Measurements from ENCODE around the gene DHX35.
"Not testable (repeated sequence)": the region's sequence is repeated elsewhere in the genome, so short reads cannot be mapped to it uniquely, and the experiment has no call there.

The DHX35 gene

DNA sequence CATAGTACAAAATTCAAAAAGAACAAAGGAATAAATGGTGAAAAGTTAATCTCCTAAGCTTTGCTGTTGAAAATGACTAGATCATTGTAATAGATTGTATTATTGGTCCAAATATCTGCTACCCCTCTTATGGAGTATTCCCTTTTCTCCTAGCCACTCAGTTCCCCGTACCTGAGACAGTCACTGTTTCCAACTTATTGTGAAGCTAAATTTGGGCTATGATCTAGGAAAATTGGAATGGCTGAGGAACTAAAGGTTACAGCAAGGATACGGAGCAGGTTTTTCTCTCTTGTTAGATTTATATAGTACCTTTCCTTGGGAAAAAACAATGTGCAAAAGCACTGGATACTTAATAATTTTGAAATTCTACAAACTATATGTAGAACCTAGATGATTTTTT, 17.3 kb downstream of the DHX35 start:
- H3K27ac Mint-ChIP-seq, result no peak overlapping the region
- DNase-seq, result no peak
- H3K27me3 Mint-ChIP-seq, result no peaks in the 10 kb centered on the region
- H3K36me3 Mint-ChIP-seq (ENCODE audit: low read depth), result peaks cover 49% of the 10 kb centered on the region
- no peak overlapping the region for H3K4me3 Mint-ChIP-seq
- H3K9me3 Mint-ChIP-seq, result no peaks in the 10 kb centered on the region
- peaks cover 14% of the 10 kb centered on the region for H3K4me1 Mint-ChIP-seq (ENCODE audit: low read depth)

DNA sequence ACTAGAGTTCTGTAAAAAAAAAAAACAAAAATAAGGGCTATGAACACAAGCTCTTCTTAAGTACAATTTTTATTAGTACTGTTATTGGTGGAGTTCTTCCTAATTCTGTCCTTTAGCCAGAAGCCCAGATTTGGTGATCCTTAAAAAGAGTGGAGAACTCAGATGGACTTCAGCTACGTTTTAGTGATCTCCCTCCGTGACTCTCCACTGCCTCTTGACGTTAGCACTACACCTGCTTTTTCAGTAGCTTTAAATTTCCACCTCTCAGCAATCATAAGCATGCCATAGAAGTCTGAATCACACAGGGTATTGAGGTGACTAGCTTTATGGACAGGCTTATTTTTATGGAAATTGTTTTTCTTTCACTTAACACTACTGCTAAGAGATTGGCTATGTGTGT, 17.7 kb downstream of the DHX35 start:
- Mint-ChIP-seq H3K9me3 (no peaks in the 10 kb centered on the region), H3K27me3 (no peaks in the 10 kb centered on the region), H3K4me1 (ENCODE audit: low read depth) (peaks cover 11% of the 10 kb centered on the region), H3K27ac (no peak overlapping the region), H3K4me3 (no peak overlapping the region), H3K36me3 (ENCODE audit: low read depth) (peaks cover 49% of the 10 kb centered on the region)
- DNase-seq, result no peak

DNA sequence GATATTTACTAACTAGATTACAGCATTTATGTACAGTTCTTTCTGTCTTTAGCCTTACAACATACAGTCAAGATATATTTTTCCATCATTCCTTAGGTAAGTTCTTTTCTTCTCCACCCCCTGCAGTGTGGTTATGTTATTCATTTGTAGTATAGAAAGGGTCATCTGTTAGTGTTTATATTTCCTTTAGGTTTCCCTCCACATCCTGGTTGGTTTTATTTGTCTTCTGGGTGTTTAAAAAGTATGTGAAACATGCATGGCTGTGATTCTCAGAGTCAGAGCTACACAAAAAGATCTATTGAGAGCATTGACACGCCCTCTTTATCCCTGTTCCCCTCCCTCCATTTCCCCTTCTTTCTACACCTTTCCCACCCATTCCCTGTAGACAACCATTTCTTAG, 20.1 kb downstream of the DHX35 start:
- peaks cover 12% of the 10 kb centered on the region for H3K4me1 Mint-ChIP-seq (ENCODE audit: low read depth)
- H3K27me3 Mint-ChIP-seq, result no peaks in the 10 kb centered on the region
- no peak overlapping the region for H3K27ac Mint-ChIP-seq
- no peak overlapping the region for H3K4me3 Mint-ChIP-seq
- no peaks in the 10 kb centered on the region for H3K9me3 Mint-ChIP-seq
- no peak for DNase-seq
- H3K36me3 Mint-ChIP-seq (ENCODE audit: low read depth), result peaks cover 64% of the 10 kb centered on the region

DNA sequence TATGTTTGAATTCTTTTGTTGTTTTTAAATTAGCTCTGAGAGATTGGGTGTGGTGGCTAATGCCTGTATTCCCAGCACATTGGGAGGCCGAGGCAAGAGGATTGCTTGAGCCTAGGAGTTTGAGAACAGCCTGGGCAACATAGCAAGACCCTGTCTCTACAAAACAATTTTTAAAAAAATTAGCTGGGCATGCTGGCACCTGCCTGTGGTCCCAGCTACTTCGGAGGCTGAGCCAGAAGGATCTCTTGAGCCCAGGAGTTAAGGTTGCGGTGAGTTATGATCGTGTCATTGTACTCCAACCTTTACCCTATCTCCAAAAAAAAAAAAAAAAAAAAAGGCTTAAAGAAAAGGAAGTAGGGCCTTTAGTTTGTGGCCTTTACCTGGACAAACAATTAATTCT, 22.9 kb downstream of the DHX35 start:
- Mint-ChIP-seq H3K27me3 (no peaks in the 10 kb centered on the region), H3K27ac (no peak overlapping the region), H3K36me3 (ENCODE audit: low read depth) (peaks cover 81% of the 10 kb centered on the region), H3K4me1 (ENCODE audit: low read depth) (peaks cover 15% of the 10 kb centered on the region), H3K4me3 (no peak overlapping the region), H3K9me3 (no peaks in the 10 kb centered on the region)
- no peak for DNase-seq

DNA sequence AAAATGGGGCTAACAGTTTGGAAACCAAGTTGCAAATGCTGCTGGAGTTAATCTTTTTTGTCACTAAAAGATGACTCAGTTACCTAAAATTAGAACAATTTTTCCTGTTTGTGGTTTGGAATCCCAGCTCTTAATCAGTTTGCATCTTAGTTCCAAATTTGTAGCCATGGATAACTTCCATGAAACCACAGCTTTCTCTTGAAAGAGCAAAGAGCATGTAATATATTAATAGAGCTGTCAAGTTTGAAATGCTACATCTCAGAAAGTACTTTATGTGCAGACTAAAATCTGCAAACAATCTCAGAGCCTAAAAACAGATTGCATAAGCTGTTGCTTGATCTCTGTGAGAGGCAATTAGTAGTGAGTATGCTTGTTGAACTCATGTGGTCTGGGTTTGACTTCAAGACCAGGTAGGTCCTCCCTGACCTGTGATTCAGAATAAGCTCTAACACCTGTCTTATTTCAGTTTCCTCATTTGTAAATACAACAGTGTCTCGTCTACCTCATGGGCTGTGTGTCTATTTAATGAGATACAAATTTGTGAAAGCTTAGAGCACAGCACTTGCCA, 23.5 kb downstream of the DHX35 start:
- no peak overlapping the region for H3K4me3 Mint-ChIP-seq
- no peaks in the 10 kb centered on the region for H3K27me3 Mint-ChIP-seq
- H3K4me1 Mint-ChIP-seq (ENCODE audit: low read depth), result peaks cover 15% of the 10 kb centered on the region
- DNase-seq, result no peak
- H3K36me3 Mint-ChIP-seq (ENCODE audit: low read depth), result peaks cover 80% of the 10 kb centered on the region
- no peaks in the 10 kb centered on the region for H3K9me3 Mint-ChIP-seq
- H3K27ac Mint-ChIP-seq, result no peak overlapping the region

DNA sequence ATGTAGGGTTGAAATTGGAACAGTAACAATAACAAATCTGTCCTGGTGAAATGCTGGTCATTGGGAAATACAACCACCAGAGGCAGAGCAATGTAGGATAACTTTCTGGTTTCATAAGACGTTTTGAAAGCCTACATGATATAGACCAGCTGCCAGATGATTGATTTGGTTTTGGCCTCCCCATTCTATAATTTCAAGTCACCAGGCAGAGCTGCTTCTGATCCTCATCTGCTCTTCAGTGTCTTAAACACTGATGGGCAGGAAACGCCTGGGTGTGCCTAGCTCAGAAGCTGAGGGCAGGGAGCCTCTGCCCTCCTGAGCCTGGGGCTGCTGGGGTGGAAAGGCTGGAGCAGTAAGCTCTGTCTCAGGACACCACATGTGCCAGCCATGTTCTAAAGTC, 24.5 kb downstream of the DHX35 start:
- H3K27me3 Mint-ChIP-seq, result no peaks in the 10 kb centered on the region
- peaks cover 15% of the 10 kb centered on the region for H3K4me1 Mint-ChIP-seq (ENCODE audit: low read depth)
- no peak for DNase-seq
- peaks cover 80% of the 10 kb centered on the region for H3K36me3 Mint-ChIP-seq (ENCODE audit: low read depth)
- H3K4me3 Mint-ChIP-seq, result no peak overlapping the region
- H3K9me3 Mint-ChIP-seq, result no peaks in the 10 kb centered on the region
- peak overlapping the region; percentile 55 for H3K27ac Mint-ChIP-seq

DNA sequence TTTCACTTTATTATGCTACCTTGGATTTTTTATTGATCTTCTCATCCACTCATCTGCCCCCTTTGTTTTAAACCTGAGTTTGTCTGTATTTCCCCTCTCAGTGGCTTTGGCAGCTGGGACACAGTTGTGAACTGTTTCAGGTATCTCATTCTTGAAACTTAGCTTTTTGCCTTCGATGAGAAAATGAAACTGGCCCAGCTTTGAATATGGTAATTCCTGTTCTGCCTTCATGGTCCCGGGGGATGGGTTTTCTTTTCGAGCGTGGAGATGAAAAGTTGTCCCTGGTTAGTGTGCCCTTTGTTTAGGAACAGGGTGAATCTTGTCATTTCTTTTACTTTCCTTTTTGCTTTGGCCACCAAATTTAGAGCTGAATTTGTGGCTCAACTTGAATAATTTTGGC, 25.6 kb downstream of the DHX35 start:
- Mint-ChIP-seq H3K4me3 (no peak overlapping the region), H3K9me3 (no peaks in the 10 kb centered on the region), H3K36me3 (ENCODE audit: low read depth) (peaks cover 79% of the 10 kb centered on the region), H3K27me3 (no peaks in the 10 kb centered on the region), H3K4me1 (ENCODE audit: low read depth) (peaks cover 12% of the 10 kb centered on the region), H3K27ac (peak overlapping the region; percentile 20)
- no peak for DNase-seq

DNA sequence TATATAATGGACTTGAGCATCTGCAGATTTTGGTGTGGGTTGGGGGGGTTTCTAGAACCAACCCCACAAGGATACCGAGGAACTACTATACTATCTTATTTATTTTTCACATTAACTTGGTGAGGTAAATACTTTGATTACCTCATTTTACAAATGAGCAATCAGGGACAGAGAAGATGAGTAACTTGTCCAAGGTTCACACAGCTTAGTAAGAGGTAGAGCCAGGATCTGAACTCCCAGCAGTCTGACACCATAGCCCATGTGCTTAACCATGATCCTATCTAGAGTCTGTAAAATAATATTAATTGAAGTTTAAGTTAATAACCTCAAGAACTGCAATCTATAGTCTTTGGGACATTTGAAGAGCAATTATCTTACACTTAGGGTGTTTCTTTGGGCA, 28.6 kb downstream of the DHX35 start:
- Mint-ChIP-seq H3K4me3 (no peak overlapping the region), H3K27me3 (no peaks in the 10 kb centered on the region), H3K27ac (no peak overlapping the region), H3K9me3 (no peaks in the 10 kb centered on the region), H3K4me1 (ENCODE audit: low read depth) (peaks cover 9% of the 10 kb centered on the region), H3K36me3 (ENCODE audit: low read depth) (peaks cover 76% of the 10 kb centered on the region)
- no peak for DNase-seq

DNA sequence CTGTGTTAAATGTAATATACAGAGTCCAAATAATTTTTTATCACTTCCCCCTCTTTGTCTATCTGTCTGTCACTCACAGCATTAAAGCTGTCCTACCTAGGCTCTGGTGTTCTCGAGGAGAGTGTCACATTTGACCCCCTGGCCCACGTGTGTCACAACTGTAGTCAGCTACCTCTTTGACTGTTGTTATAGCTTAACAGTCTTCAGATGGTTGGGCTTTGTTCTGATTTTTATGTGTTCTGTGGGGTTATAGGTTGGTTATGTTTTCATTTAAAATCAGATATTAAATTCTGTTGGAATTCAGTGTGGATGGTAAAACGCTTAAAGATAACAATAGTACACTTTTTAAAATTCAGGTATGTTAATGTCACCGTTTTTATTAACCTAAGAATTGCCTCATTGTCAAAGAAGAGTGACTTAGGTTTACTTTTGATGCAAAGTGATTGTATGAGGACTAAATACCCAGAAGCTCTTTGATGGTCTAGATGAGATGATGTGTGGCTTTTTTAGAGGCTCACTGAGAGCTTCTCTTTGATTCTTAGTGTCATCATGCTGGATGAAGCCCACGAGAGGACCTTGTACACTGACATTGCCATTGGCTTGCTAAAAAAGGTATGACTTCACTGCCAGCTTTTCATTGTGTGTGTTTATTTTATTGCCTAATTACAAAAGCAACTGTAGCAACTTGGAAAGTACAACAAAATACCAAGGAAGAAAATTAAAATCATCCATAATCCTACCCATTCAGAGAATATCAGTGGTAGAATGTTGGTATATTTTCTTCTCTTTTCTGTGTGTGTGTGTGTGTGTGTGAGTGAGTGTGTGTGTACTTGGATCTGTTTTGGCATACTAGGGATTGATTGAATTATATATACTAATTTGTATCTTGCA, 29.9 kb downstream of the DHX35 start:
- Mint-ChIP-seq H3K4me3 (no peak overlapping the region), H3K27ac (no peak overlapping the region), H3K36me3 (ENCODE audit: low read depth) (peaks cover 74% of the 10 kb centered on the region), H3K4me1 (ENCODE audit: low read depth) (peaks cover 11% of the 10 kb centered on the region), H3K27me3 (no peaks in the 10 kb centered on the region), H3K9me3 (no peaks in the 10 kb centered on the region)
- no peak for DNase-seq

DNA sequence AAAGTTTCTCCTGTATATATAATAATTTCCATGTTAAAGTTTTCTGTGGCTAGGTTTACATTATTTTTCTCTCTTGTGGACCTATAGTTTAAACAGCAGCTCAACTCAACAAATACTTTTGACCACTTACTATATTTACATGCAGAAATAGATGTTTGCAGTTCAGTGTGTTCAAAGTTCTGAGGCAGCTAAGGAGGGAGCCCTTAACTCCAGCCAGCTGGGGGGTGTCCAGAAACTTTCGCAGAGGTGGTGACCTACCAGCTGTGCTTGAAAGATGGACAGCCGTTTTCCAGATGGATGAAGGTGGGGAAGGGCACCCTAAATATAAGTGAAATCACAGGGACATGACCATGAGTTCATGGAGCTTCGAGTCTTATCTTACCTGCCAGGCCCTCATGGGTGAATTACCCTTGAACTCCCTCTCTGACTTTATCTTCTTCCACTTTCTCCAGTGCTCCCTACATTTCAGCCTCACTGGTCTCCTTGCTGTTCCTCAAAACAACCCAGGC, 33.4 kb downstream of the DHX35 start:
- DNase-seq, result no peak
- Mint-ChIP-seq H3K36me3 (ENCODE audit: low read depth) (peaks cover 80% of the 10 kb centered on the region), H3K27ac (no peak overlapping the region), H3K9me3 (no peaks in the 10 kb centered on the region), H3K4me1 (ENCODE audit: low read depth) (peaks cover 33% of the 10 kb centered on the region), H3K4me3 (no peak overlapping the region), H3K27me3 (no peaks in the 10 kb centered on the region)

DNA sequence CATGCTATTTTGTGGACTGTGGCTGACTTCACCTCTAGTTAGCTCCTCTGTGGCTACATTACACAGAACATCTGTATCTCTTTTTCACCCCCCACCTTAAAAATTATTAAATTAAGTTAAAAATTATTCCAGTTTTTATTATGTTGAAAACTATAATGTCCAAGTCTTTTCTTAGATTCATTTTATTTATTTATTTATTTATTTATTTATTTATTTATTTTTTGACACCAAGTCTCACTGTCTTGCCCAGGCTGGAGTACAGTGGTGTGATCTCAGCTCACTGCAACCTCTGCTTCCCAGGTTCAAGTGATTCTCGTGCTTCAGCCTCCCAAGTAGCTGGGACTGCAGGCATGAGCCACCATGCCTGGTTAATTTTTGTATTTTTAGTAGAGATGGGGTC, 34.7 kb downstream of the DHX35 start:
- not testable (repeated sequence) for H3K27me3 Mint-ChIP-seq, DNase-seq, H3K27ac Mint-ChIP-seq, H3K4me3 Mint-ChIP-seq, H3K9me3 Mint-ChIP-seq
- Mint-ChIP-seq H3K36me3 (ENCODE audit: low read depth) (peaks cover 80% of the 10 kb centered on the region), H3K4me1 (ENCODE audit: low read depth) (peaks cover 33% of the 10 kb centered on the region)

DNA sequence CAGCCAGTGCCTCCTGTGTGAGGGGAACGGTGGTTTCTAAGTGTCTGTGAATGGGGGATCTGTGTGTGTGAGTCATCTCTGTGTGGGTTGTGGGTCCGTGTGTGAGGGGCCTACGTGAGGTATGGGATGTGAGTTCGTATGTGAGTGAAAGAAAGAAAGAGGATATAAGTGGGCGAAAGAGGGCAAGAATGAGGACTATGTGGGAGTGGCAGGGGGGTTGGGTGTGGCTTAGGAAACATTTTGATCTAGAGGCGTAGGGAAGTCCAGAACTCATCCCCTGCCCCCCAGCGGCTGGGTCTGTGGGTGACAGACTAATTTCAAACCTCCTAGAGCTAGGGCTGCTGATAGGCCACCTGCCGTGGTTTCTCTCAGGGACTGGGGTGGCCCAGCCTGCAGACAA, 35.5 kb downstream of the DHX35 start:
- H3K4me3 Mint-ChIP-seq, result peak overlapping the region; percentile 56
- peak; percentile 73 for DNase-seq
- peaks cover 33% of the 10 kb centered on the region for H3K4me1 Mint-ChIP-seq (ENCODE audit: low read depth)
- H3K27me3 Mint-ChIP-seq, result no peaks in the 10 kb centered on the region
- H3K9me3 Mint-ChIP-seq, result no peaks in the 10 kb centered on the region
- peak overlapping the region; percentile 88 for H3K27ac Mint-ChIP-seq
- H3K36me3 Mint-ChIP-seq (ENCODE audit: low read depth), result peaks cover 82% of the 10 kb centered on the region

DNA sequence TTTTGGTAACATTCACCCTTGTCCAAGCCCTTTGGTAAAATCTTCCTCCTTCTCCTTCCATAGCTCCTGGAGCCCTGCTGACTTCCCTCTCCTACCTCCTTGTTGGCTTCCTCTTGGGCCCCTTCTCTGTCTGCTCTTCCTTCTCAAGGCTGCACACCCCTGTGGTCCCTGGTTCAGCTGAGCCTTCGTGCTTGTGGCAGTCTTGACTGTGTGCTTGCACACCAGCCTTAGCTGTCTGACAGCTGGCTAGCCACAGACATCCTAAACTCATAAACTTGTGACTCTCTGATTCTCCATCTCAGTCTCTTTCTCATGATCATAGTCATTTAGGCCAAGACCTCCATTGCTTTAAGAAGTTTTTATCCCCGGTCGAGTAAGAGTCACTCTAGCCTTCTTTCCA, 37.1 kb downstream of the DHX35 start:
- H3K4me3 Mint-ChIP-seq, result no peak overlapping the region
- peaks cover 86% of the 10 kb centered on the region for H3K36me3 Mint-ChIP-seq (ENCODE audit: low read depth)
- H3K27ac Mint-ChIP-seq, result peak overlapping the region; percentile 10
- no peaks in the 10 kb centered on the region for H3K27me3 Mint-ChIP-seq
- peaks cover 41% of the 10 kb centered on the region for H3K4me1 Mint-ChIP-seq (ENCODE audit: low read depth)
- DNase-seq, result no peak
- no peaks in the 10 kb centered on the region for H3K9me3 Mint-ChIP-seq

DNA sequence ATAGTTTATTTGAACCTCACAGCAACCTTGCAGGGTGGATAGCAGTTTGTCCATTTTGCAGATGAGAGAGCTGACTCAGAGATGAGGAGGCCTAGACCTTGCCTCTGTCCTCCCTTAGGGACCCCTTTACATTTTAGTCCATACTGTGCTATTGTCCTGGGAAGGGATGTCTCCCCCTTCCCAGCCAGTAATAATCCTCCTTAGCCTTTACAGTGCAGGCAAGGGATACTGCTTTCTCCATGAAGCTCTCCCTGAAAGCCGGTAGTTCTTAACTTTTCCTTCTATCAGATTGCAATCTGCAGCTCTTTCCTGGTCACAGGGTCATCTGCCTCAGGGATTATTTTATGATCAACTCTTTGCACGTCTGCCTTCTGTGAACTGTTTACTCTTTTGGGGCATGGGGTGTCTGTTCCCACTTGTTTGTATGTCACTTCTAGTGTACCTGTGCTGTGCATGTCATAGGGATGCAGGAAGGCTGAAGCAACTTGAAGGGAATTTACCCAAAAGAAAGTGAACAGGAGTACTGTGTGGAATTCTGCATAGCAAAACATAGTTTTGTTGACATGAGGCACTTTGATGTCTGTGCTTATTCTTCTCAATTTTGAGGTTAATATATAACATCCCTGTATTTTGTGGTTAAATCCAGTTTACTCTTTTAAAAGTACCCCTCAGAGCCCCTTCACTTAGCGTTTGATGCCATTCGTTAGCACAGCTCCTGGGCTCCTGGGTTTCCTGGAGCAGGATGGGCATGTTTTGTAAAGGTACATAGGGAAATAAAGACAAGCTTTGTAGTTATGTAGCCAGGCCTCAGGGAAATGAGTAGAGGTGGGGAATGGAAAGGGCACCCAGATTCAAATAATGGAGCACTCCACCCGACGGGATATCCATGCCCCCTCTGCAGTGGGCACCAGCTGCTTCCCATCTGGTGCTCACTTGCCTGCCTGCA, 38.1 kb downstream of the DHX35 start:
- DNase-seq, result no peak
- H3K27ac Mint-ChIP-seq, result no peak overlapping the region
- no peaks in the 10 kb centered on the region for H3K9me3 Mint-ChIP-seq
- no peaks in the 10 kb centered on the region for H3K27me3 Mint-ChIP-seq
- H3K4me3 Mint-ChIP-seq, result no peak overlapping the region
- H3K36me3 Mint-ChIP-seq (ENCODE audit: low read depth), result peaks cover 85% of the 10 kb centered on the region
- peaks cover 46% of the 10 kb centered on the region for H3K4me1 Mint-ChIP-seq (ENCODE audit: low read depth)

All from activated T-cell treated with anti-CD3 and anti-CD28 coated beads, Interleukin-2, amount 50 U/mL, for 24 hours (primary cell).